Glutamatergic neuron (in vitro differentiated cells): ENCODE results near the gene AFF1. TPM values are rescaled to one million over a fixed set of nuclear protein-coding genes. Genes with fewer than 3 reads are reported as not detected.
A peak's percentile ranks its signal among the peaks of the same experiment; 100 is the strongest.
"Not testable (repeated sequence)": the region's sequence is repeated elsewhere in the genome, so short reads cannot be mapped to it uniquely, and the experiment has no call there.

Experiments
- DNase-seq: peaks from one replicate; pipeline ENCODE4 v3.0.0; 2022
- H3K27ac Mint-ChIP-seq: one replicate; pipeline ENCODE4 v1.8.0; 2020; ENCODE audit warnings: mild to moderate bottlenecking, mixed read lengths, inconsistent platforms; ENCODE audit not compliant: unreplicated experiment
- H3K27me3 Mint-ChIP-seq: one replicate; pipeline ENCODE4 v1.8.0; 2020; ENCODE audit warnings: mild to moderate bottlenecking, moderate library complexity, mixed read lengths, inconsistent platforms; ENCODE audit not compliant: unreplicated experiment
- H3K36me3 Mint-ChIP-seq: one replicate; pipeline ENCODE4 v1.8.0; 2020; ENCODE audit warnings: mild to moderate bottlenecking, mixed read lengths, inconsistent platforms; ENCODE audit not compliant: unreplicated experiment
- H3K4me1 Mint-ChIP-seq: one replicate; pipeline ENCODE4 v1.8.0; 2020; ENCODE audit warnings: mild to moderate bottlenecking, low read depth, mixed read lengths, inconsistent platforms; ENCODE audit not compliant: unreplicated experiment
- H3K4me3 Mint-ChIP-seq: one replicate; pipeline ENCODE4 v1.8.0; 2020; ENCODE audit warnings: mild to moderate bottlenecking, mixed read lengths, inconsistent platforms; ENCODE audit not compliant: unreplicated experiment
- H3K9me3 Mint-ChIP-seq: one replicate; pipeline ENCODE4 v1.8.0; 2020; ENCODE audit warnings: mild to moderate bottlenecking, moderate library complexity, mixed read lengths, inconsistent platforms; ENCODE audit not compliant: unreplicated experiment
- total RNA-seq: library from RNA; stranded (reverse); fragmentation: NEBNext Ultra II Directional; extraction: Animal tissue kit (Norgen Biotek cat#: 25700); gene quantifications from one replicate; pipeline ENCODE4 v1.2.1, GENCODE V29; 2021; ENCODE audit not compliant: unreplicated experiment
- TF ChIP-seq, protein P1 (sequence below): fragments of 200-600 bp; sonication (generic); IDR thresholded peaks from one replicate; pipeline ENCODE4 v1.5.0; 2021; ENCODE audit not compliant: partially characterized antibody, unreplicated experiment

AFF1 gene
- total RNA-seq, 1 donor from 2014 or later, result 42.5 TPM

DNA sequence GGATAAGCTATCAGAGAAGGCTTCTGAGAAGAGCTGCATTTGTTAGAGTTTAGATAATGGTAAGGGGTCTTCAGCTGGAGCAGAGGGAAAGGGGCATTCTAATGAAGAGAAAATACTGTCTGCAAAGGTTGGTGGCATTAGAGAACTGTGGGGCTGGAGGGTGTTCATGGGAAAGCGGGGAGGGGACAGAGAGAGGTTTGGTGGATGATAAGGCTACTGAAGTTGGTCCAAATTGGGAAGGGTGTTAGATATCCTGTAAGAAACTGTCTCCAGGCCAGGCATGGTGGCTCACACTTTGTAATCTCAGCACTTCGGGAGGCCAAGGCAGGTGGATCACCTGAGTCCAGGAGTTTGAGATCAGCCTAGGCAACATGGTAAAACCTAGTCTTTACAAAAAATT, 59.9 kb downstream of the AFF1 start:
- no peak overlapping the region for H3K4me3 Mint-ChIP-seq
- H3K27ac Mint-ChIP-seq, result peak overlapping the region; percentile 2
- H3K36me3 Mint-ChIP-seq, result no peaks in the 10 kb centered on the region
- DNase-seq, result no peak
- TF ChIP-seq, protein P1, sequence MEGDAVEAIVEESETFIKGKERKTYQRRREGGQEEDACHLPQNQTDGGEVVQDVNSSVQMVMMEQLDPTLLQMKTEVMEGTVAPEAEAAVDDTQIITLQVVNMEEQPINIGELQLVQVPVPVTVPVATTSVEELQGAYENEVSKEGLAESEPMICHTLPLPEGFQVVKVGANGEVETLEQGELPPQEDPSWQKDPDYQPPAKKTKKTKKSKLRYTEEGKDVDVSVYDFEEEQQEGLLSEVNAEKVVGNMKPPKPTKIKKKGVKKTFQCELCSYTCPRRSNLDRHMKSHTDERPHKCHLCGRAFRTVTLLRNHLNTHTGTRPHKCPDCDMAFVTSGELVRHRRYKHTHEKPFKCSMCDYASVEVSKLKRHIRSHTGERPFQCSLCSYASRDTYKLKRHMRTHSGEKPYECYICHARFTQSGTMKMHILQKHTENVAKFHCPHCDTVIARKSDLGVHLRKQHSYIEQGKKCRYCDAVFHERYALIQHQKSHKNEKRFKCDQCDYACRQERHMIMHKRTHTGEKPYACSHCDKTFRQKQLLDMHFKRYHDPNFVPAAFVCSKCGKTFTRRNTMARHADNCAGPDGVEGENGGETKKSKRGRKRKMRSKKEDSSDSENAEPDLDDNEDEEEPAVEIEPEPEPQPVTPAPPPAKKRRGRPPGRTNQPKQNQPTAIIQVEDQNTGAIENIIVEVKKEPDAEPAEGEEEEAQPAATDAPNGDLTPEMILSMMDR, result no peak
- peaks cover 4% of the 10 kb centered on the region for H3K27me3 Mint-ChIP-seq
- peaks cover 19% of the 10 kb centered on the region for H3K4me1 Mint-ChIP-seq
- peaks cover 3% of the 10 kb centered on the region for H3K9me3 Mint-ChIP-seq

DNA sequence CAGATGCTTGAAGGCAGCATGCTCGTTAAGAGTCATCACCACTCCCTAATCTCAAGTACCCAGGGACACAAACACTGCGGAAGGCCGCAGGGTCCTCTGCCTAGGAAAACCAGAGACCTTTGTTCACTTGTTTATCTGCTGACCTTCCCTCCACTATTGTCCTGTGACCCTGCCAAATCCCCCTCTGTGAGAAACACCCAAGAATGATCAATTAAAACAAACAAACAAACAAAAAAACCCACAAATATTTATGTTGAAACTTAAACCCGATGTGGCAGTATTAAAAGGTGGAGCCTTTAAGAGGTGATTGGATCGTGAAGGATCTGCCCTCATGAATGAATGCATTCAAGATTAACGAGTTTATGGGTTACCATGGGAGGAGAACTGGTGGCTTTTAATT, 61.7 kb downstream of the AFF1 start:
- Mint-ChIP-seq H3K4me3 (peak overlapping the region; percentile 52), H3K4me1 (peaks cover 20% of the 10 kb centered on the region), H3K27ac (peak overlapping the region; percentile 98)
- H3K36me3 Mint-ChIP-seq, H3K9me3 Mint-ChIP-seq, H3K27me3 Mint-ChIP-seq, DNase-seq: not testable (repeated sequence)

DNA sequence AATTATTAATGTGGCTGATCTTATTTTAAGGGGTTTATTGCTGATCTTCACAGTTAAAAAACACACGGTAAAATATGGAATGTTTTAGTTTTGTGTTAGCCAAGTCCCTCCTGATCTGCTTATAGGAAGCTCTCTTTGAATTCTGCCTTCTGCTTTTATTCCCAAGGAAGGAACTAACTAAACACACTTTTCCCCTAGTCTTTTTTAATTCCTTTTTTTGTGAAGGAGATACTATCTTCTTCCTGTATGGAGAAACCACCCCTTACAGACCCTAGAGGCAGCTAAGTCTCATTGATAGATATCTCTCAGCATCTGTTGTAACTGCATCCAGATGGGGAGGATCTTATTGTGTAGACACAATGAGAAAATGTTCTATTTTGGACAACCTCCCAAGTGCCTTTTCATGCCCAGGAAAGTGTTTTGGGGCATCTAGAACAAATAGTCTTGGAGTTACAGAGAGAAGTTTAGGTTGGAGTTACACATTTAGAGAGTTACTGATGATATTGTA, 64.4 kb downstream of the AFF1 start:
- H3K27me3 Mint-ChIP-seq, result peaks cover 2% of the 10 kb centered on the region
- peaks cover 2% of the 10 kb centered on the region for H3K9me3 Mint-ChIP-seq
- H3K27ac Mint-ChIP-seq, result no peak overlapping the region
- H3K36me3 Mint-ChIP-seq, result no peaks in the 10 kb centered on the region
- H3K4me1 Mint-ChIP-seq, result peaks cover 20% of the 10 kb centered on the region
- TF ChIP-seq, protein P1, result no peak
- DNase-seq, result no peak
- H3K4me3 Mint-ChIP-seq, result no peak overlapping the region

DNA sequence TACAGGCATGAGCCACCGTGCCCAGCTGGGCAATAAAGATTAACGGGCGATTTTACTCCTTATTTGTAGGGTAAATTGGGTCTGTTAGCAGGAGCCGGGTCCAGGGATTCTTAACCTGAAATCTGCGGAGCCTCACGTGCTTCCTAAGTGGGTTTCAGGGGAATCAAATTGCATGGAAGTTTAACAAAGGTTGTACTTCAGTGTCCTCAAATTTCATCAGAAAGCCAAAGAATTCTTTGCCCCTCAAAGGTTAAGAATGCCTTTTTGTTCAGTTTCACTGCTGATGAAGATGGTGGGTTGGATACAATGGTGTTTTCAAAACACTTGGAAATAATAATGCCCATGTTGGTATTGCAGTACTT, 67.9 kb downstream of the AFF1 start:
- TF ChIP-seq, protein P1, result no peak
- Mint-ChIP-seq H3K27me3 (peaks cover 7% of the 10 kb centered on the region), H3K27ac (no peak overlapping the region), H3K9me3 (peaks cover 7% of the 10 kb centered on the region), H3K4me1 (peaks cover 32% of the 10 kb centered on the region), H3K36me3 (no peaks in the 10 kb centered on the region), H3K4me3 (no peak overlapping the region)
- DNase-seq, result no peak

DNA sequence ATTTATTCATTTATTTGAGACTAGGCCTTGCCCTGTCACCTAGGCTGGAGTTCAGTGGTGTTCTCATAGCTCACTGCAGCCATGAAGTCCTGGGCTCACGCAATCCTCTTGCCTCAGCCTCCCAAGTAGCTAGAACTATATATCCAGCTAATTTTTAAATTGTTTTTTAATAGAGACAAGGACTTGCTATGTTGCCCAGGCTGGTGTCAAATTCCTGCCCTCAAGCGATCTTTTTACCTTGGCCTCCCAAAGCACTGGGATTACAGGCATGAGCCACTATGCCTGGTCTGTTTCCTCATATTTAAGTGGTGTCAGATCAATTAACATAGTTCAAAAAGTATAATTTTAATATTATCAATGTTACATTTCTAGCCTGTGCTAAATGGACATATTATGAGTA, 68.5 kb downstream of the AFF1 start:
- Mint-ChIP-seq H3K27me3 (peaks cover 8% of the 10 kb centered on the region), H3K4me3 (no peak overlapping the region), H3K4me1 (peaks cover 31% of the 10 kb centered on the region), H3K27ac (no peak overlapping the region), H3K36me3 (no peaks in the 10 kb centered on the region), H3K9me3 (peaks cover 11% of the 10 kb centered on the region)
- DNase-seq, result no peak
- TF ChIP-seq, protein P1, result no peak

DNA sequence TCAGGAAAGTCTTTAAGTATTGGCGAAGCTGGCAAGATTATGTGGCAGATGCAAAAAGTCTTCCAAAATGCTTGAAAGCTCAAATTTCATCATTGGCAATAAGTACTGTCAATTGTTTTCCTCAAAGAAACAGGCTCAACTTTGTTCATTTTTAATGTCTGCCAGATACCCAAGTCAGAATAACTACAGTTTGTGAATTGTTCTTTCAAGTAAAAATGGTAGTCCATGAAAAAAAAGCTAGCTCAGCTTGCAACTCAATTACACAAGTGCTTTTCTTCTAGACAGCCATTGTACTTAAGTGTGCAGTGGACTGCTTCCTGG, 70.5 kb downstream of the AFF1 start:
- Mint-ChIP-seq H3K9me3 (peaks cover 13% of the 10 kb centered on the region), H3K36me3 (no peaks in the 10 kb centered on the region), H3K4me1 (peaks cover 29% of the 10 kb centered on the region), H3K27ac (no peak overlapping the region), H3K27me3 (peaks cover 8% of the 10 kb centered on the region), H3K4me3 (peak overlapping the region; percentile 91)
- no peak for DNase-seq
- TF ChIP-seq, protein P1, result no peak
